Stimulated activated CD8-positive, alpha-beta memory T cell treated with anti-CD3 and anti-CD28 coated beads, Interleukin-7, amount 100 ng/mL, for 48 hours (primary cell): ENCODE measurements around the gene LDLRAD4.

Source experiments
- DNase-seq, 2 donors: peaks; one replicate each; pipeline ENCODE4 v3.0.0-alpha.2; 2020; ENCODE audit warnings: low read depth in 1 of 2; ENCODE audit errors: extremely low read depth in 1 of 2

LDLRAD4 gene

GRCh38 chr18:13366962-13367892, 148.7 kb downstream of the LDLRAD4 start:
- no peak for DNase-seq

- DNase-seq = no peak
These were observed 149.7 kb downstream of the LDLRAD4 start for GRCh38 chr18:13368080-13368813.

- no peak for DNase-seq
These were observed 150.8 kb downstream of the LDLRAD4 start for GRCh38 chr18:13369353-13369752.

- DNase-seq = no peak
These were observed 151.4 kb downstream of the LDLRAD4 start for GRCh38 chr18:13369756-13370510.

- DNase-seq = no peak
These were observed 152.6 kb downstream of the LDLRAD4 start for GRCh38 chr18:13370995-13371625.

- no peak for DNase-seq
These were observed 153.3 kb downstream of the LDLRAD4 start for GRCh38 chr18:13371689-13372418.

- DNase-seq = no peak
These were observed 154.0 kb downstream of the LDLRAD4 start for GRCh38 chr18:13372531-13372951.

GRCh38 chr18:13374096-13374467, 155.5 kb downstream of the LDLRAD4 start:
- no peak for DNase-seq

- DNase-seq = no peak
These were observed 156.1 kb downstream of the LDLRAD4 start for GRCh38 chr18:13374468-13375301.

- peak; percentile 54 to 79 for DNase-seq
These were observed 157.0 kb downstream of the LDLRAD4 start for GRCh38 chr18:13375302-13376255.

- DNase-seq = peak in 1 of 2 donors; percentile 18
These were observed 157.8 kb downstream of the LDLRAD4 start for GRCh38 chr18:13376298-13376840.

GRCh38 chr18:13376841-13377351, 158.3 kb downstream of the LDLRAD4 start:
- DNase-seq = peak; percentile 43 to 63

GRCh38 chr18:13377496-13377895, 158.9 kb downstream of the LDLRAD4 start:
- no peak for DNase-seq

GRCh38 chr18:13378150-13378549, 159.6 kb downstream of the LDLRAD4 start:
- no peak for DNase-seq

- no peak for DNase-seq
These were observed 160.7 kb downstream of the LDLRAD4 start for GRCh38 chr18:13379062-13379865.

- DNase-seq = no peak
These were observed 161.6 kb downstream of the LDLRAD4 start for GRCh38 chr18:13379930-13380690.
